ENCODE data around the gene CEP170. TPM values are rescaled to one million over a fixed set of nuclear protein-coding genes. Genes with fewer than 3 reads are reported as not detected.

Gene CEP170
- polyA plus RNA-seq, 1 donor from 2014 or later = 18.5 TPM

DNA sequence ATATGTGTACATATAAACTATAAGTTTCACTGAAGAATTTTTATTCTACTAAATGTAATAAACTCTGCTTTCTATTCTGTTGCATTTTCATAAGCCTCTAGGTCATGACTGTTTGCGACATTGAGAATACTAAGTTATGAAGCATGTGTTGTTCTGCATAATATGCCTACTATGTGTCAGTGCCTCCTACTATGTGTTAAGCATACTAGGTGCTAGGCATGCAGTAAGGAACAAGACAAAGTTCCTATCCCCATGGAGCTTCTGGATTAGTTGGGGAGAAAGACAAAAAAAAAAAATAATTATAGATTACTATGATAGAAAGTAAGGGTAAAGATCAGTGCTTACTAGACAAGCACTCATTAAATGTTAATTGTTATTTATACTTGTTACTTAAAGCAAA, 2.1 kb upstream of the CEP170 start:
- peak overlapping the region in 2 of 4 donors; percentile 17 to 95 for H3K4me3 Mint-ChIP-seq

DNA sequence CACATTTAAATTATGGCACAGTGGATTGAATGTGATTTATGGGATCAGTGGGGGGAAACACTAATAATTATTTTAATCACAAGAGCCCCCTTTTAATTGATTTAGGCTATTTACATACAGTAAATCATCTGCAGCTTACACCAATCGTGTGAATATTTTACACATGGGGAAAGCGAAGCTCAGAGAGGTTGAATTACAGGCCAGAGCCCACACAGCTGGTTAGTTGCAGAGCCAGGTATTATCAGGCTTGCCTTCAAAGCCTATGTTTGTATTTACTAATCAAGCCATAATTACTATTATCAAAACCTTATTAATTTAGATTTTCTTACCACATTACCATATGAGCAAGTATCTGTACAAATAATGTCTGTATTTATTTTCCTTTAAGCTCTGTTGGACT, 1.5 kb upstream of the CEP170 start:
- peak overlapping the region; percentile 95 to 100 (median 99) for H3K4me3 Mint-ChIP-seq
- peaks cover 13 to 42% (median 35%) of the 10 kb centered on the region in 3 donors for H3K4me1 Mint-ChIP-seq
- no peaks in the 10 kb centered on the region for H3K9me3 Mint-ChIP-seq
- H3K27me3 Mint-ChIP-seq = no peaks in the 10 kb centered on the region
- H3K36me3 Mint-ChIP-seq = no peaks in the 10 kb centered on the region
- H3K27ac Mint-ChIP-seq = peak overlapping the region; percentile 99 to 100 (median 99)

More for the DNA sequence above, 2.1 kb upstream of the CEP170 start:
- H3K27ac Mint-ChIP-seq = peak overlapping the region in 1 of 3 donors; percentile 99
- H3K27me3 Mint-ChIP-seq = no peaks in the 10 kb centered on the region
- H3K9me3 Mint-ChIP-seq = no peaks in the 10 kb centered on the region
- no peaks in the 10 kb centered on the region for H3K36me3 Mint-ChIP-seq
- peaks cover 13 to 37% (median 30%) of the 10 kb centered on the region in 3 donors for H3K4me1 Mint-ChIP-seq

DNA sequence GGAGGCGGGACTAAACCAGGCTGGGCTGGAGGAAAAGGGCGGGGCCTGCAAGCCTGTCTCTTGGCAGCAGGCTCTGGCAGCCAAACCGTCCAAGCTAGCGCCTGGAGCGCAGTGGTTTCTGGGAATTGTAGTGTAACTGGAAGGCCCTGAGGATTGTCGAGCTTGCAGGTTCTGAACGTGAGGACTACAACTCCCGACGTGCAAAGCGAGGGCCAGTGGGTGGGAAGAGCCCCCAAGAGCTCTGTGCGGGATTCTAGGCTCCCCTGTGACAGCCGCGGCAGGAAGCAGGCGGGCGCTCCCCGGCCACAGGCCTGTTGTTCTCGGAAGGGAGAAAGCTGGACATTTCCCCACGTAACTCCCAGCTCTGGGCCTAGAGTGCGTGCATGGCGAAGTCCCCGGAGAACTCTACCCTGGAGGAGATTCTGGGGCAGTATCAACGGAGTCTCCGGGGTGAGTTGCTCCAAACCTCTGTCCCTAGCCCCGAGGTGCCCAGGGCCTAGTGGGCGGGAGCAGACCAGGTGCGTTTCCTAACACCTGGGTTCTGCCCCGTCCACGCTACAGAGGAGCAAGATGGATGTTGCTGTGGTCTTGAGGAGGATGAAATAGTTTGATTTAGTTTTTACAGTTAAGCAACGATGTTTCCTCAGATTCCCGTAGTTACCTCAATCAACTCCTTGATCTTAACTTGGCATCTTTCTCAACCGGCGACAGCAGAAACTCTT, 871 bp upstream of the CEP170 start, which contains the start of gene SDCCAG8:
TSS of gene SDCCAG8 (plus strand) at position 251 of the 722 bp plus-strand sequence. CDS start at position 384, 133 bp downstream.
- H3K27ac Mint-ChIP-seq = peak within 1 kb of the TSS; percentile 99 to 100 (median 99)
- no peaks in the 10 kb centered on the region for H3K27me3 Mint-ChIP-seq
- no peaks in the 10 kb centered on the region for H3K36me3 Mint-ChIP-seq
- H3K4me3 Mint-ChIP-seq = peak within 1 kb of the TSS; percentile 95 to 100 (median 99)
- H3K9me3 Mint-ChIP-seq = no peaks in the 10 kb centered on the region
- H3K4me1 Mint-ChIP-seq = peaks cover 15 to 39% (median 37%) of the 10 kb centered on the region in 3 donors

DNA sequence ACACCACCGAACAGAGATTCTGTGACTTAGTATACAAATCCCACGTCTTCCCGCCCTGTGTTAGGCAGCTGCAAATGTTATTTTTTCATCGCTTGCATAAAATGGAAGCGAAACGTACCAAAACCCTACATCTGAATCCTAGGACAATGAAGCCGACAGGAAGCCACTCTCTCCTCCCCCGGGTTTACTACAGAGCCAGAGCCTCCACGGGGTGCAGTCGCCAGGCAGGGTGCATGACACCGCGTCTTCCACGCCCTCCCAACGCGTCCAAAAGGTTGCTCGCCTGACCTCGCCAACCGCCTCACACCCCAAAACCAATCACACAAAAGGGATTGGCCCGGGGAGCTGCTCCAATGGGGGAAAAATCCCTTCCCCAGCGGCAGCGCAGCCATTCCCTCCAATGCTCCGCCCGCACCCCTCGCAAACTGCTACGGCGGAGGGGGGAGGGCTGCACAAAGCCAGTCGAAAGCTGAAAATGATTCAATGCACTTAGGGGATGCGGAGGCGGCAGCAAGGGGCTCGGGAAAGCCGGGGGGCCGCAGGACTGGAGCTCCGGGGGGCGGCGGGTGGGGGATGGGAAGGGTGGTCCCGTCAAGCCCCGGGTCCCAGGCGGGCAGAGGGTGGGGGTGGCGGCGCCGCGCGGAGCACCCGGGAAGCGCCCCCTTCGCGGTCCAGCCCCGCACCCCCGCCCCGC, 701 bp downstream of the CEP170 start:
- Mint-ChIP-seq H3K36me3 (peaks cover 1% of the 10 kb centered on the region), H3K9me3 (no peaks in the 10 kb centered on the region), H3K27ac (peak overlapping the region; percentile 94 to 99 (median 99)), H3K4me3 (peak overlapping the region; percentile 95 to 99 (median 96)), H3K27me3 (no peaks in the 10 kb centered on the region), H3K4me1 (peaks cover 20 to 44% (median 37%) of the 10 kb centered on the region in 3 donors)

DNA sequence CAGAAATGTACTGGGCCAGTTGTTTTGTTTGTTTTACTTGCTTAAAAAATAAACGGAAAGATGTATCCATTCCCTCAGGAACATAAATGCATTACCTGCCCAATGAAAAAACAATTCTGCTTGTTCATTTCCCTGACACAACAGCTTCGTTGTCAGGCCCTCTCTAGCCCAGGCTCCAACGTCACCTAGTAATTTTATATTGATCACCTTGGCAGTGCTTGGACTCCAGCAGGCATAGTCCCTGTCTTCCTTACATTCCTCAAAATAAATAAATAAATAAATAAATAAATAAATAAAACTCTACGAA, 1.2 kb downstream of the CEP170 start:
- peak overlapping the region; percentile 80 to 99 (median 99) for H3K27ac Mint-ChIP-seq
- H3K9me3 Mint-ChIP-seq = no peaks in the 10 kb centered on the region
- peaks cover 1% of the 10 kb centered on the region for H3K36me3 Mint-ChIP-seq
- peak overlapping the region; percentile 95 to 99 (median 96) for H3K4me3 Mint-ChIP-seq
- no peaks in the 10 kb centered on the region for H3K27me3 Mint-ChIP-seq
- H3K4me1 Mint-ChIP-seq = peaks cover 20 to 46% (median 38%) of the 10 kb centered on the region in 3 donors

DNA sequence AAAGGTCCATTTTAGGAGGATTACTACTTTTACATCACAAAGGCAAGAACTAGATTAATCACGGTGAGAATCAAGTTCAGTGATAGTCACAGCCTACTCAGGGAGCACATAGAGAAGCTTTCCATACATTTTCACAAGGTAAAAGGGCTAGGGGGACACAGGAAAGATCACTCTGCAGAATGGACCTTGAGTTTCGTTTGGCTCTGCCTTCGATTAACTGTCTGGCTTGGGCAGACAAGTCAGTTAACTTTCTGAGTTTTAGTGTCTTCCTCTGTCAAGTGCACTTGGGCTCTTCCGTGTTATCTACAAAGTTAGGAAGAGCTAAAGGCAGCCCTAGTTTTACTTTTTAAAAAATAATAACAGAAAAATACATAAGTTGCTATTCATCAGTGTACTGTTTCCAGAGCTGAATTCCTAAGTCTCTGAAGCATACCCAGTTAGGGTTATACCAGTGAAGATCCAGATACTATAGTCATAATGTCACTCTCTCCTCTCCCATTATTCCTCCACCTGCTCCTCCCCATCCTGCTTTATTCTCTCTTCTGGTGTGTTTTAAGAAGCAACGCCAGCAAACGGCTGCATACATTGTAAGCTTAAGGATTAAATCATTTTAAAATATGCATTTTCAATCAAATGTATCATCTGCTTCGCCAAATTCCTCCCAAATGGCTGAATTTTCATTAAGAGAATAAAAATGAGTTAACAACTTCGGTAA, 1.7 kb downstream of the CEP170 start:
- H3K9me3 Mint-ChIP-seq = no peaks in the 10 kb centered on the region
- peaks cover 24 to 51% (median 43%) of the 10 kb centered on the region in 3 donors for H3K4me1 Mint-ChIP-seq
- H3K27ac Mint-ChIP-seq = peak overlapping the region; percentile 80 to 99 (median 99)
- peaks cover 1% of the 10 kb centered on the region for H3K36me3 Mint-ChIP-seq
- H3K4me3 Mint-ChIP-seq = peak overlapping the region; percentile 95 to 99 (median 96)
- H3K27me3 Mint-ChIP-seq = no peaks in the 10 kb centered on the region

DNA sequence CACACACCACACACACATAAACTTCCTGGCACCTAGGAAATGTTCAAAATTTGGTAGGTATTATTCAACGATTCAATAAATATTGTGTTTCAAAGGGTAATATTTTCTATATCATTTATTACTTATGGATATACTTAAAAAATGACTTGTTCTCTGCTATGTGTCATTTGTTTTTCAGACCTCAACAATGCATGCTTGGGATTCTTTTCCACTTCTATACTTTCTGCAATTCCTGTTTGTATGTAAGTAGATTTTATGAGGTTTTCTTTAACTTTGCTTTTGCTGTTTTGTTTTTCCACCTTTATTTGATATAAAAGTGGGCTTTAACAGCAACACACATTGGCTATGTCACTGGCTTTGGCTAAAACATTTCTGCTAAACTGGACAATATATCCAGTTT, 3.5 kb downstream of the CEP170 start:
- Mint-ChIP-seq H3K36me3 (peaks cover 1% of the 10 kb centered on the region), H3K27me3 (no peaks in the 10 kb centered on the region), H3K27ac (peak overlapping the region in 1 of 3 donors; percentile 40), H3K4me3 (peak overlapping the region in 2 of 4 donors; percentile 27 to 39), H3K4me1 (peaks cover 30 to 59% (median 58%) of the 10 kb centered on the region in 3 donors), H3K9me3 (no peaks in the 10 kb centered on the region)

DNA sequence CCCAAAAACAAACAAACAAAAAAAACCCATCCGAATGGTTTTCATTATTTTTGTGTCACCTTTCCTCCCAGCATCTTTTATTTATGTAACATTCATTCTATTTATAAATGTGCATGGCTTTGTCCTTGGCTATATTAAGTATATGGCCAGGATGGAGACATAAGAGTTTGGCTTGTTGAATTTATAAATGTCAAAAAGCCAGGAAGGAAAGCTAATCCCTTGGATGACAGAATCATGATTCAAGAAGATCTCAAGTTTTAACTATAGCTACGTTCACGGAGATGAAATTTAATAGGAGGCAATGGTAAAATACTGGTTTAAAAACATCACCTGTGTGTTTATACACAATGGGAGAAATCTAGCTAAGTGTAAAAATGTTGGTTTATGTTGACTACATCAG, 5.0 kb downstream of the CEP170 start:
- Mint-ChIP-seq H3K4me3 (no peak overlapping the region), H3K27ac (peak overlapping the region in 2 of 3 donors; percentile 22 to 32), H3K27me3 (no peaks in the 10 kb centered on the region), H3K36me3 (peaks cover 1% of the 10 kb centered on the region), H3K4me1 (peaks cover 33 to 56% (median 51%) of the 10 kb centered on the region in 3 donors), H3K9me3 (no peaks in the 10 kb centered on the region)

DNA sequence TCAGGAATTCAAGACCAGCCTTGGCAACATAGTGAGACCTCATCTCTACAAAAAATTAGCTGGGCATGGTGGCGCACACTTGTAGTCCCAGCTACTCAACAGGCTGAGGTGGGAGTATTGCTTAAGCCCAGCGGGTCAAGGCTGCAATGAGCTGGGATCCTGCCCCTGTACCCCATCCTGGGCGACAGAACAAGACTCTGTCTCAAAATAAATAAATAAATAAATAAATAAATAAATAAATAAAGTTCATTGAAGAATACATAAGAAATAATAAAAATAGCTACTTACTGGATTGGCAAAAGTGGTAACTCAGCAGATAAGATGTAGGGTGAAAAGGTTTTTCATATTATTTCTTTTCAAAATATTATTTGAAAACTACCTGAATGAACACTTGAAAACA, 5.9 kb downstream of the CEP170 start:
- no peaks in the 10 kb centered on the region for H3K9me3 Mint-ChIP-seq
- H3K27ac Mint-ChIP-seq = no peak overlapping the region
- no peak overlapping the region for H3K4me3 Mint-ChIP-seq
- peaks cover 40 to 61% (median 51%) of the 10 kb centered on the region in 3 donors for H3K4me1 Mint-ChIP-seq
- no peaks in the 10 kb centered on the region for H3K27me3 Mint-ChIP-seq
- peaks cover 1% of the 10 kb centered on the region for H3K36me3 Mint-ChIP-seq

DNA sequence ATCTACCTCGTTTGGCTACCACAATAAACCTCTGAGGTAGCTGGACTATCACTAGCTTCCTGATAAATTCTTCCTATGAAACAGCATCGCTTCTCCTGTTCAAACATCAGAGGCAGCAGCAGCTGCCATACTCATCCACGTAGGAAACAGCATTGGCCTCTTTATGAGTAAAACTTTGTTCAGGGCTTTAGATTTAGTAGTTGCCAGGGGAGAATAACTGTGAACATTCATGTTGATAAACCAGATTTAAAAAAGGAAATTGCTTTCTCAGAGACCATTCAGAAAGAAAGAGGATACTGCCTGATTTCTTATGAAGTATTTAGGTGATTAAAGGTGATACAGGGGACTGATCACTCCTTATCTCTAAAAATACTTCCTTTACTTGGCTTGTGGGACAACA, 7.2 kb downstream of the CEP170 start:
- peaks cover 34 to 54% (median 46%) of the 10 kb centered on the region in 3 donors for H3K4me1 Mint-ChIP-seq
- H3K9me3 Mint-ChIP-seq = no peaks in the 10 kb centered on the region
- H3K27me3 Mint-ChIP-seq = no peaks in the 10 kb centered on the region
- H3K4me3 Mint-ChIP-seq = peak overlapping the region in 2 of 4 donors; percentile 19 to 45
- H3K27ac Mint-ChIP-seq = peak overlapping the region in 2 of 3 donors; percentile 69 to 84
- peaks cover 1% of the 10 kb centered on the region for H3K36me3 Mint-ChIP-seq

DNA sequence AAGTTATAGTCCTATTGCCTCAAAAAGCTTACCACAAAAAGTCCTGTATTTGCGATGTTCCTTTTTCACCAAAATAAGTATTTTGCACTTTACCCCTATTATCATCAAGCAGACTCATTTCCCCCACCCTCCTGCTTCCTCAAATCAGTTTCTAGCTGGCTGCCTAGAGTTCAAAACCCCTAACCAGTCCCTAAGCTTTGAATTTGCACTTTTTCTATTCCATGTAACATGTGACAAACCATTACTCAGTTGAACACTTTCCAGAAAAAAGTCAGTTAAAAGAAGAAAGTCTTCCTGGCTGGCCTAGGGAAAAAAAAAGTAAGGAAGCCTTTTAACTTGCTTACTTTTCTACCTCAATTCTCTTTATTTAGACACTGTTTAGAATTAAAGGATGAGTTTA, 8.2 kb downstream of the CEP170 start:
- no peaks in the 10 kb centered on the region for H3K27me3 Mint-ChIP-seq
- no peaks in the 10 kb centered on the region for H3K9me3 Mint-ChIP-seq
- H3K4me3 Mint-ChIP-seq = peak overlapping the region in 1 of 4 donors; percentile 19
- no peak overlapping the region for H3K27ac Mint-ChIP-seq
- peaks cover 3% of the 10 kb centered on the region for H3K36me3 Mint-ChIP-seq
- H3K4me1 Mint-ChIP-seq = peaks cover 32 to 50% (median 46%) of the 10 kb centered on the region in 3 donors

DNA sequence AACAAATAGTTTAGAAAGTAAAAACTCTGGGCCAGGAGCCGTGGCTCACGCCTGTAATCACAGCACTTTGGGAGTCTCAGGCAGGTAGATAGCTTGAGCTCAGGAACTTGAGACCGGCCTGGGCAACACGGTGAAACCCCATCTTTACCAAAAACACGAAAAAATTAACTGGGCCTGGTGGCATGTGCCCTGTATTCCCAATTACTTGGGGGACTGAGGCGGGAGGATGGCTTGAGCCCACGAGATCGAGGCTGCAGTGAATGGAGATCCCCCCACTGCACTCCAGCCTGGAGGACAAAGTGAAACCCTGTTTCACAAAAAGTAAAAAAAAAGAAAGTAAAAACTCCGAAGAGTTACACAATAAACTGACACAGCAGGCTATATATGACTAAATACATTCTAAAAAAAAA, 10.6 kb downstream of the CEP170 start:
- H3K4me3 Mint-ChIP-seq = peak overlapping the region in 3 of 4 donors; percentile 55 to 66 (median 65)
- H3K36me3 Mint-ChIP-seq = peaks cover 7% of the 10 kb centered on the region
- peak overlapping the region in 2 of 3 donors; percentile 58 to 90 for H3K27ac Mint-ChIP-seq
- H3K9me3 Mint-ChIP-seq = no peaks in the 10 kb centered on the region
- H3K27me3 Mint-ChIP-seq = no peaks in the 10 kb centered on the region
- H3K4me1 Mint-ChIP-seq = peaks cover 25 to 38% (median 33%) of the 10 kb centered on the region in 3 donors

DNA sequence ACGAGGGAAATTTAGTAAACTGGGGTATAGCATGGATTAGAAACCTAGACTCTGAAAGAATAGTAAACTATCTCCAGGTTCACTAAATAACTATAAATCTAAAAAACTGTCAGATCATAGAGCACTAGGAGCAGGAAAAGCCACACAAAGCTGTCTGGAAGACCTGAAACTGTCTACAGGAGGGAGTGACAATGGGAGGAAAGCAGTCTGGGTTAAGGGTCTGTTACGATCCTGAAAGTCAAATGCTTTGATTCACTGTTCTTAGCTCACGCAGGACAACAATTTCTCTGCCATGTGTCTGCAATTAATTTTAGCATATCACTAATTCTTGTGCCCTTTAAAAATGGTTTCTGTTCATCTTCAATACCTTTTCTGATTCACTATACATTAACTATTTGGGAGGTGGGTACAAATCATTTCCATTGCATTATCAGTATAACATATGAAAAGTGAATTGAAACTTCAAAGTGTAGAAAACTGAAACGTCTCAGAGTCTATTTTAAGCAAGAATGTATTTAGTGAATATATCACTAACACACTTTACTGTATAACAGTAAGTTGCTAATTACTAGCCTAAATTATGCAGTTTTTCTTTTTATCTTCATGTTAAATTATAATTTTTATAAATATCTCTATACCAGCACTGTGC, 18.4 kb downstream of the CEP170 start:
- peaks cover 20% of the 10 kb centered on the region for H3K36me3 Mint-ChIP-seq
- H3K4me1 Mint-ChIP-seq = peaks cover 8 to 27% (median 14%) of the 10 kb centered on the region in 3 donors
- H3K27ac Mint-ChIP-seq = peak overlapping the region in 1 of 3 donors; percentile 47
- no peaks in the 10 kb centered on the region for H3K27me3 Mint-ChIP-seq
- H3K9me3 Mint-ChIP-seq = peaks cover 2 to 10% (median 5%) of the 10 kb centered on the region in 3 donors
- H3K4me3 Mint-ChIP-seq = no peak overlapping the region

DNA sequence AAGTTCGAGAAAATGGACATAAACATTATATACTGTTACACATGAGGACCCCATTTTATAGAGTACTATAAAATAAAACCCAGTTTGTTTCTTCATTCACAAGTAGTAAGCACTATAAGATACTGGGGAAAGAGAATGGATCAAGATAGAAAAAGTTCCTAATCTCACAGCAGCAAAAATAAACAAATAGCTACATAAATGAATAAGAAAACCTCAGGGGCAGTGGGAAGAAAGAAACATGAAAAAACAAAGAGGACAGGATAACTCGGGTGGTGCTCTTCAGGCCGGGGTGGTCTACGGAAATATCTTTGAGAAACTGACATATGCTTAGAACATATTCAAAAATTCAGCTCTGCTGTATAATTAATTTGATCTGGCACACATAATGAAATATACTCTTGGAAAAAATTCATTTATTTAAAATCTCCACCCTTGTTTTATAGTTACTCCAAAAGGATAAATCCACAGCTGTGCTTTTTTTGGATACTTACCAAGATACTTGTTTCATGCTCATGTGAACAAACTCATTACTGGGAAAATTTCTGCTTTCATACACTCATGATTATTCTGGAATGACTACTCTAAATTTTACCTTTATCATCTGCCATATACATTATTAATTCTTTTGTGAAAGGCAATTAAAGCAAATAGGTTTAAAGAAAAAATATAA, 20.0 kb downstream of the CEP170 start:
- peaks cover 8 to 32% (median 17%) of the 10 kb centered on the region in 3 donors for H3K4me1 Mint-ChIP-seq
- peaks cover 9 to 19% (median 10%) of the 10 kb centered on the region in 3 donors for H3K9me3 Mint-ChIP-seq
- H3K27me3 Mint-ChIP-seq = peaks cover 1% of the 10 kb centered on the region
- H3K4me3 Mint-ChIP-seq = no peak overlapping the region
- no peak overlapping the region for H3K27ac Mint-ChIP-seq
- H3K36me3 Mint-ChIP-seq = peaks cover 25% of the 10 kb centered on the region

All from IgD-negative memory B cell (primary cell).